ENCODE measurements around the gene FAM171A2. TPM values are rescaled to one million over a fixed set of nuclear protein-coding genes. Genes with fewer than 3 reads are reported as not detected.

Gene FAM171A2
- total and polyA plus RNA-seq, 2 donors (not counting 1 experiment from before 2014, with no cell fraction given) = 0.18 to 0.69 TPM

DNA sequence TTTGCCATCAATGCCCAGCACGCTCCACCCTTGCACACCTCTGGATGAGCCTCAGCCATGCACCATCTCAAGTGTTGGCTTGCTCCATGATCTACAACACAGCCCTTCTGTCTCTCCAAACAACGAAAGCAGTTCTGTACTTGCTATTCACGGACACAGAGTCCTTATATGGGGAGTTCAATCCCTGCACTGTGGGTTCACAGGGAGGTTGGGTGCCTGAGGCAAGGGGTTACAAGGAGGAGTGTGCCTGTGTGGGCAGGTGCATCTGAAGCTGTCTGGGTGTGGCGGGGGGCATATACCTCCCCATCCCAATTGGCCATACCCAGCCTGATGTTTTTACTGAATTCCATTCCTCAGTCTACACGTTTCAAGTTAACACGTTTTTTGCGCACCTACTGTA lies 49.6 kb downstream of the FAM171A2 start:
- Histone ChIP-seq H2AFZ (ENCODE audit: insufficient read depth, low read depth, low read length, poor library complexity, severe bottlenecking) (no peak overlapping the region), H4K20me1 (ENCODE audit: control insufficient read depth, insufficient read depth, low read length, poor library complexity, severe bottlenecking) (no peaks in the 10 kb centered on the region), H3K4me2 (replicated peaks; ENCODE audit: low read depth, low read length, poor library complexity, severe bottlenecking) (no peak overlapping the region), H3K4me1 (ENCODE audit: control insufficient read depth in 2 of 2, insufficient read depth in 2 of 2, low read length in 2 of 2) (peaks cover 23 to 28% of the 10 kb centered on the region in 2 donors), H3K9ac (ENCODE audit: low read length) (no peak overlapping the region), H3K4me3 (ENCODE audit: control extremely low read depth in 1 of 5, extremely low read depth in 1 of 5, insufficient read depth in 1 of 5, low read depth in 2 of 5, low read length in 4 of 5) (no peak overlapping the region), H3K9me3 (ENCODE audit: control extremely low read depth in 1 of 3, control insufficient read depth in 2 of 3, insufficient read depth in 1 of 3, low read length in 2 of 3) (peaks cover 0 to 25% (median 0%) of the 10 kb centered on the region in 3 donors), H3K27me3 (replicated peaks in 1 of 4; ENCODE audit: control extremely low read depth in 1 of 4, control insufficient read depth in 3 of 4, insufficient read depth in 4 of 4, low read length in 3 of 4) (peaks cover 0 to 56% (median 22%) of the 10 kb centered on the region in 4 experiments), H3K27ac (ENCODE audit: low read length in 2 of 2) (no peak overlapping the region), H3K79me2 (ENCODE audit: control insufficient read depth, insufficient read depth, low read length) (no peaks in the 10 kb centered on the region), H3K36me3 (replicated peaks in 1 of 2; ENCODE audit: control extremely low read depth in 1 of 2, control insufficient read depth in 1 of 2, extremely low read depth in 1 of 2, insufficient read depth in 2 of 2, low read length in 1 of 2) (no peaks in the 10 kb centered on the region)
- Mint-ChIP-seq H3K27me3 (peaks cover 41% of the 10 kb centered on the region), H3K4me3 (peak overlapping the region; percentile 57), H3K9me3 (ENCODE audit: insufficient read depth) (peaks cover 5% of the 10 kb centered on the region), H3K4me1 (peaks cover 24% of the 10 kb centered on the region), H3K27ac (no peak overlapping the region)
- TF ChIP-seq, protein P1, sequence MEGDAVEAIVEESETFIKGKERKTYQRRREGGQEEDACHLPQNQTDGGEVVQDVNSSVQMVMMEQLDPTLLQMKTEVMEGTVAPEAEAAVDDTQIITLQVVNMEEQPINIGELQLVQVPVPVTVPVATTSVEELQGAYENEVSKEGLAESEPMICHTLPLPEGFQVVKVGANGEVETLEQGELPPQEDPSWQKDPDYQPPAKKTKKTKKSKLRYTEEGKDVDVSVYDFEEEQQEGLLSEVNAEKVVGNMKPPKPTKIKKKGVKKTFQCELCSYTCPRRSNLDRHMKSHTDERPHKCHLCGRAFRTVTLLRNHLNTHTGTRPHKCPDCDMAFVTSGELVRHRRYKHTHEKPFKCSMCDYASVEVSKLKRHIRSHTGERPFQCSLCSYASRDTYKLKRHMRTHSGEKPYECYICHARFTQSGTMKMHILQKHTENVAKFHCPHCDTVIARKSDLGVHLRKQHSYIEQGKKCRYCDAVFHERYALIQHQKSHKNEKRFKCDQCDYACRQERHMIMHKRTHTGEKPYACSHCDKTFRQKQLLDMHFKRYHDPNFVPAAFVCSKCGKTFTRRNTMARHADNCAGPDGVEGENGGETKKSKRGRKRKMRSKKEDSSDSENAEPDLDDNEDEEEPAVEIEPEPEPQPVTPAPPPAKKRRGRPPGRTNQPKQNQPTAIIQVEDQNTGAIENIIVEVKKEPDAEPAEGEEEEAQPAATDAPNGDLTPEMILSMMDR (IDR thresholded peaks at IDR 0.05) = no peak
- TF ChIP-seq EZH2 (IDR thresholded peaks at IDR 0.05; ENCODE audit: borderline replicate concordance, insufficient read depth, low read depth, low read length, poor library complexity, severe bottlenecking) = no peak
- ATAC-seq (ENCODE audit: low read depth) = no peak
- WGBS (ENCODE audit: insufficient coverage) = 100% methylated on average over 1 of the region's 7 CpGs
- no peak for DNase-seq
- POLR2A ChIA-PET = interaction anchor here (0.7 to 1.6 kb wide), 3 partner anchors 9 to 93 kb away, joined by 3 to 8 read pairs (median 6); no protein-coding TSS in a partner anchor
- intact Hi-C loops (cut with micrococcal nuclease) = no loop called here
- CTCF ChIA-PET = interaction anchor here (1.1 to 7.3 kb wide), 2 partner anchors 99 to 103 kb away, joined by 3 to 38 read pairs; no protein-coding TSS in a partner anchor

DNA sequence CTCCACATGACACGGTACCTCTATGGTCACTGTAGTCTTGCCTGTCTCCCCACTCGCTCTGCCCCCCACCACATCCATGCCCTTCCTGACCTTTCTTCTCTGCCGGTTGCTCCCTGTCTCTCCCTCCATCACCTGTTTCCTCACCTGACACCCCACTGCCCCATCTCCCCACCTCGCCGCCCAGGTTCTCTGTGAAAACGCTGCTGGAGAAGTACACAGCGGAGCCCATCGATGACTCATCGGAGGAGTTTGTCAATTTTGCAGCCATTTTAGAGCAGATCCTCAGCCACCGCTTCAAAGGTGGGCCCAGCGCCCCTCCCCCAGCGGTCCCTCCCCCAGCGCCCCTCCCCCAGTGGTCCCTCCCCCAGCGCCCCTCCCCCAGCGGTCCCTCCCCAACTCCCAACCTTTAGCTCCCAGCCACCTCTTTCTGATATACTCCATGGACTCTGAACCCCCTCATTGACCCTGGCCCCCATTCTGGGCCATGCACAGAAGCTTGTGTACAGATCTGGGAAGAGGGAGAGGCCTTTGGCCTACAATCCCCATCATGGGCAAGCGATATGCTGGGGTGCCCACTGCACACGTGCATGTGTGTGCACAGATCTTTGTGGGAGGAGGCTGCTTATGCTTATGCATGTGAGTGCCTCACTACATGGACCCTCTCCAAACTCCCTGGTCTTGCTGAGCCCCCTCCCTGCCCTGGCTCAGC lies 51.1 kb downstream of the FAM171A2 start:
- WGBS (ENCODE audit: insufficient coverage) = 93% methylated on average over 10 of the region's 17 CpGs
- DNase-seq = no peak
- Histone ChIP-seq H3K4me1 (ENCODE audit: control insufficient read depth in 2 of 2, insufficient read depth in 2 of 2, low read length in 2 of 2) (peaks cover 38% of the 10 kb centered on the region in 2 donors), H3K27me3 (replicated peaks in 1 of 4; ENCODE audit: control extremely low read depth in 1 of 4, control insufficient read depth in 3 of 4, insufficient read depth in 4 of 4, low read length in 3 of 4) (peaks cover 0 to 63% (median 26%) of the 10 kb centered on the region in 4 experiments), H3K27ac (ENCODE audit: low read length in 2 of 2) (no peak overlapping the region), H3K79me2 (ENCODE audit: control insufficient read depth, insufficient read depth, low read length) (no peaks in the 10 kb centered on the region), H3K9me3 (ENCODE audit: control extremely low read depth in 1 of 3, control insufficient read depth in 2 of 3, insufficient read depth in 1 of 3, low read length in 2 of 3) (peaks cover 0 to 29% (median 0%) of the 10 kb centered on the region in 3 donors), H3K36me3 (replicated peaks in 1 of 2; ENCODE audit: control extremely low read depth in 1 of 2, control insufficient read depth in 1 of 2, extremely low read depth in 1 of 2, insufficient read depth in 2 of 2, low read length in 1 of 2) (no peaks in the 10 kb centered on the region), H2AFZ (ENCODE audit: insufficient read depth, low read depth, low read length, poor library complexity, severe bottlenecking) (no peak overlapping the region), H3K4me3 (ENCODE audit: control extremely low read depth in 1 of 5, extremely low read depth in 1 of 5, insufficient read depth in 1 of 5, low read depth in 2 of 5, low read length in 4 of 5) (no peak overlapping the region), H3K9ac (ENCODE audit: low read length) (no peak overlapping the region), H3K4me2 (replicated peaks; ENCODE audit: low read depth, low read length, poor library complexity, severe bottlenecking) (no peak overlapping the region), H4K20me1 (ENCODE audit: control insufficient read depth, insufficient read depth, low read length, poor library complexity, severe bottlenecking) (no peaks in the 10 kb centered on the region)
- Mint-ChIP-seq H3K27ac (peak overlapping the region; percentile 22), H3K27me3 (peaks cover 39% of the 10 kb centered on the region), H3K9me3 (ENCODE audit: insufficient read depth) (peaks cover 5% of the 10 kb centered on the region), H3K4me1 (peaks cover 29% of the 10 kb centered on the region), H3K4me3 (peak overlapping the region; percentile 35)
- ChIA-PET CTCF (interaction anchor here (1.0 kb wide), 1 partner anchor 51 kb away, joined by 3 read pairs; the partner anchor contains the start of gene FAM171A2), POLR2A (no interaction called here)
- intact Hi-C loops (cut with micrococcal nuclease) = no loop called here
- TF ChIP-seq, protein P1 (IDR thresholded peaks at IDR 0.05) = no peak
- TF ChIP-seq EZH2 (IDR thresholded peaks at IDR 0.05; ENCODE audit: borderline replicate concordance, insufficient read depth, low read depth, low read length, poor library complexity, severe bottlenecking) = no peak
- ATAC-seq (ENCODE audit: low read depth) = no peak
